CD14-positive monocyte (primary cell): Measurements from ENCODE around the gene RHOC. TPM values are rescaled to one million over a fixed set of nuclear protein-coding genes. Genes with fewer than 3 reads are reported as not detected.

Experiments
- DNase-seq, 3 donors: peaks; one replicate each; pipeline ENCODE4 v3.0.0-alpha.2; 2011 to 2022
- H2AFZ ChIP-seq: 2 replicates; pipeline ENCODE4 v1.6.0; 2012; ENCODE audit warnings: mild to moderate bottlenecking, low read depth, low read length, inconsistent platforms; ENCODE audit not compliant: insufficient read depth, poor library complexity, severe bottlenecking
- H3K27ac ChIP-seq, 2 donors: 1 replicate in 1 of 2; 2 replicates in 1 of 2; pipeline ENCODE4 v1.5.1; 2012 to 2013; ENCODE audit warnings: low read length in 2 of 2, control low read depth in 1 of 2, inconsistent platforms in 1 of 2, low read depth in 1 of 2, mild to moderate bottlenecking in 1 of 2
- H3K27me3 ChIP-seq, 2 donors: one replicate each; pipeline versions ENCODE4 v1.6.0 to v1.6.1; 2011 to 2013; ENCODE audit warnings: low read length in 2 of 2; ENCODE audit not compliant: control insufficient read depth in 2 of 2, insufficient read depth in 2 of 2
- H3K36me3 ChIP-seq, 2 donors: replicated peaks in 1 of 2; 1 replicate in 1 of 2; 2 replicates in 1 of 2; pipeline versions ENCODE4 v1.5.1 to v1.6.1; 2012 to 2013; ENCODE audit warnings: low read length in 2 of 2, control low read depth in 1 of 2, inconsistent platforms in 1 of 2, mild to moderate bottlenecking in 1 of 2; ENCODE audit not compliant: insufficient read depth in 2 of 2, control insufficient read depth in 1 of 2
- H3K4me1 ChIP-seq, 2 donors: 1 replicate in 1 of 2; 2 replicates in 1 of 2; pipeline versions ENCODE4 v1.5.1 to v1.6.1; 2012 to 2013; ENCODE audit warnings: low read length in 2 of 2, control low read depth in 1 of 2, inconsistent platforms in 1 of 2, mild to moderate bottlenecking in 1 of 2, moderate library complexity in 1 of 2; ENCODE audit not compliant: insufficient read depth in 2 of 2, control insufficient read depth in 1 of 2
- H3K4me2 ChIP-seq: replicated peaks from 2 replicates; pipeline ENCODE3; 2012; ENCODE audit warnings: low read length, moderate library complexity, mild to moderate bottlenecking; ENCODE audit not compliant: poor library complexity, severe bottlenecking; ENCODE audit errors: extremely low read depth
- H3K4me3 ChIP-seq, 3 experiments: fragments of 200-600 bp in 1 of 3; sonication (generic) in 1 of 3; replicated peaks in 1 of 3; 1 replicate in 2 of 3; 2 replicates in 1 of 3; pipeline ENCODE4 v1.5.1; 2011 to 2013; ENCODE audit warnings: low read length in 3 of 3, mild to moderate bottlenecking in 3 of 3, control low read depth in 2 of 3, low read depth in 2 of 3, inconsistent platforms in 1 of 3, moderate library complexity in 1 of 3
- H3K79me2 ChIP-seq: 2 replicates; pipeline ENCODE4 v1.6.0; 2012; ENCODE audit warnings: mild to moderate bottlenecking, control low read depth, inconsistent platforms, low read length, moderate library complexity; ENCODE audit not compliant: insufficient read depth
- H3K9ac ChIP-seq: 2 replicates; pipeline ENCODE4 v1.6.0; 2017; ENCODE audit warnings: low read length, mild to moderate bottlenecking; ENCODE audit not compliant: insufficient read depth, poor library complexity, severe bottlenecking
- H3K9me3 ChIP-seq, 2 donors: replicated peaks in 1 of 2; 1 replicate in 1 of 2; 2 replicates in 1 of 2; pipeline versions ENCODE4 v1.5.1 to v1.6.1; 2012 to 2013; ENCODE audit warnings: low read length in 2 of 2, control low read depth in 1 of 2; ENCODE audit not compliant: control insufficient read depth in 1 of 2, insufficient read depth in 1 of 2
- H4K20me1 ChIP-seq: 2 replicates; pipeline ENCODE4 v1.6.0; 2012; ENCODE audit warnings: mild to moderate bottlenecking, low read length, control low read depth, moderate library complexity; ENCODE audit not compliant: insufficient read depth
- H3K27ac Mint-ChIP-seq, 7 donors: one replicate each; pipeline ENCODE4 v1.8.0; 2020; ENCODE audit warnings: mild to moderate bottlenecking in 7 of 7, mixed read lengths in 7 of 7, moderate library complexity in 6 of 7, inconsistent platforms in 2 of 7
- H3K27me3 Mint-ChIP-seq, 3 donors: one replicate each; pipeline ENCODE4 v1.8.0; 2021 to 2022; ENCODE audit warnings: low read depth in 3 of 3, mild to moderate bottlenecking in 3 of 3, mixed read lengths in 3 of 3, moderate library complexity in 3 of 3, inconsistent platforms in 1 of 3
- H3K36me3 Mint-ChIP-seq, 2 donors: one replicate each; pipeline ENCODE4 v1.8.0; 2020; ENCODE audit warnings: mixed read lengths in 2 of 2, inconsistent platforms in 1 of 2, mild to moderate bottlenecking in 1 of 2
- H3K4me1 Mint-ChIP-seq: one replicate; pipeline ENCODE4 v1.8.0; 2020; ENCODE audit warnings: mild to moderate bottlenecking, mixed read lengths
- H3K4me3 Mint-ChIP-seq, 2 donors: one replicate each; pipeline ENCODE4 v1.8.0; 2020; ENCODE audit warnings: mild to moderate bottlenecking in 2 of 2, mixed read lengths in 2 of 2, moderate library complexity in 1 of 2
- H3K9me3 Mint-ChIP-seq, 7 donors: one replicate each; pipeline ENCODE4 v1.8.0; 2020 to 2022; ENCODE audit warnings: mixed read lengths in 7 of 7, mild to moderate bottlenecking in 6 of 7, moderate library complexity in 6 of 7, inconsistent platforms in 2 of 7
- WGBS: methylation state at CpG from one replicate; pipeline ENCODE4 v1.1.5; 2013; ENCODE audit warnings: missing lambda C conversion rate; ENCODE audit not compliant: insufficient coverage; 5-methylcytosine and 5-hydroxymethylcytosine counted together
- intact Hi-C, 2 donors: fragments of 100-400 bp; cut with micrococcal nuclease; formaldehyde crosslinking; loops; one replicate each; pipeline versions ENCODE4 v1.15.0 to v1.15.1; 2023
- polyA plus RNA-seq, 3 donors: library from polyadenylated mRNA; depleted of rRNA in 1 of 3; unstranded in 2 of 3; stranded (reverse) in 1 of 3; fragments of 300-500 nt in 2 of 3; fragments of >200 nt in 1 of 3; fragmentation: Illumina TruSeq in 2 of 3; gene quantifications; 1 replicate in 2 of 3; 2 replicates in 1 of 3; pipeline ENCODE4 v1.2.3, GENCODE V29; 2012 to 2021
- TF ChIP-seq, protein P1 (sequence below): fragments of 200-600 bp; IDR thresholded peaks from one replicate; pipeline ENCODE4 v1.8.0; 2022; ENCODE audit warnings: antibody characterized with exemption, mild to moderate bottlenecking

The RHOC gene
- polyA plus RNA-seq, 3 donors, result 78.9 to 119 (median 91.5) TPM

DNA sequence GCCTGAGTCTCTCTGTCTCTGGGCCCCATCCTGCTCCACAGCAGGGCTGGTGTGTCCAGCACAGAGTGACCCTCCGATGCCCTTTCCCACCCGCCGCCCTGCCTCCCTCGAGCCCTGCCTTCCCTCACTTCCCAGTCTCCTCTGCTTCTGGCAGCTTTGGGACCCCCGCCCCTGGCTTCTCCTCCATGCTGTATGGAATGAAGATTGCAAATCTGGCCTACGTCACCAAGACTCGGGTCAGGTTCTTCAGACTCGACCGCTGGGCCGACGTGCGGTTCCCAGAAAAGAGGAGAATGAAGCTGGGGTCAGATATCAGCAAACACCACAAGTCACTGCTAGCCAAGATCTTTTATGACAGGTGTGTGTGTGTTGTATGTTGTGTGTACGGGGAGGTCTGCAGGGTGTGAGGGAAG lies 18.1 kb downstream of the RHOC start:
- Histone ChIP-seq H3K27me3 (no peaks in the 10 kb centered on the region), H3K4me2 (no peak overlapping the region), H4K20me1 (peaks cover 6% of the 10 kb centered on the region), H2AFZ (no peak overlapping the region), H3K9ac (no peak overlapping the region), H3K4me1 (no peaks in the 10 kb centered on the region), H3K27ac (no peak overlapping the region), H3K9me3 (no peaks in the 10 kb centered on the region), H3K4me3 (no peak overlapping the region), H3K36me3 (peaks cover 0 to 26% of the 10 kb centered on the region in 2 donors), H3K79me2 (no peaks in the 10 kb centered on the region)
- peaks cover 0 to 2% (median 0%) of the 10 kb centered on the region in 3 donors for H3K27me3 Mint-ChIP-seq
- H3K4me1 Mint-ChIP-seq, result no peaks in the 10 kb centered on the region
- peak overlapping the region in 2 of 7 donors; percentile 3 to 53 for H3K27ac Mint-ChIP-seq
- H3K4me3 Mint-ChIP-seq, result no peak overlapping the region
- H3K36me3 Mint-ChIP-seq, result peaks cover 0 to 9% of the 10 kb centered on the region in 2 donors
- H3K9me3 Mint-ChIP-seq, result peaks cover 0 to 1% (median 0%) of the 10 kb centered on the region in 7 donors
- DNase-seq, result no peak
- TF ChIP-seq, protein P1, sequence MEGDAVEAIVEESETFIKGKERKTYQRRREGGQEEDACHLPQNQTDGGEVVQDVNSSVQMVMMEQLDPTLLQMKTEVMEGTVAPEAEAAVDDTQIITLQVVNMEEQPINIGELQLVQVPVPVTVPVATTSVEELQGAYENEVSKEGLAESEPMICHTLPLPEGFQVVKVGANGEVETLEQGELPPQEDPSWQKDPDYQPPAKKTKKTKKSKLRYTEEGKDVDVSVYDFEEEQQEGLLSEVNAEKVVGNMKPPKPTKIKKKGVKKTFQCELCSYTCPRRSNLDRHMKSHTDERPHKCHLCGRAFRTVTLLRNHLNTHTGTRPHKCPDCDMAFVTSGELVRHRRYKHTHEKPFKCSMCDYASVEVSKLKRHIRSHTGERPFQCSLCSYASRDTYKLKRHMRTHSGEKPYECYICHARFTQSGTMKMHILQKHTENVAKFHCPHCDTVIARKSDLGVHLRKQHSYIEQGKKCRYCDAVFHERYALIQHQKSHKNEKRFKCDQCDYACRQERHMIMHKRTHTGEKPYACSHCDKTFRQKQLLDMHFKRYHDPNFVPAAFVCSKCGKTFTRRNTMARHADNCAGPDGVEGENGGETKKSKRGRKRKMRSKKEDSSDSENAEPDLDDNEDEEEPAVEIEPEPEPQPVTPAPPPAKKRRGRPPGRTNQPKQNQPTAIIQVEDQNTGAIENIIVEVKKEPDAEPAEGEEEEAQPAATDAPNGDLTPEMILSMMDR, result no peak
- 100% methylated on average over 4 of the region's 13 CpGs for WGBS
- intact Hi-C loops, result no loop called here

DNA sequence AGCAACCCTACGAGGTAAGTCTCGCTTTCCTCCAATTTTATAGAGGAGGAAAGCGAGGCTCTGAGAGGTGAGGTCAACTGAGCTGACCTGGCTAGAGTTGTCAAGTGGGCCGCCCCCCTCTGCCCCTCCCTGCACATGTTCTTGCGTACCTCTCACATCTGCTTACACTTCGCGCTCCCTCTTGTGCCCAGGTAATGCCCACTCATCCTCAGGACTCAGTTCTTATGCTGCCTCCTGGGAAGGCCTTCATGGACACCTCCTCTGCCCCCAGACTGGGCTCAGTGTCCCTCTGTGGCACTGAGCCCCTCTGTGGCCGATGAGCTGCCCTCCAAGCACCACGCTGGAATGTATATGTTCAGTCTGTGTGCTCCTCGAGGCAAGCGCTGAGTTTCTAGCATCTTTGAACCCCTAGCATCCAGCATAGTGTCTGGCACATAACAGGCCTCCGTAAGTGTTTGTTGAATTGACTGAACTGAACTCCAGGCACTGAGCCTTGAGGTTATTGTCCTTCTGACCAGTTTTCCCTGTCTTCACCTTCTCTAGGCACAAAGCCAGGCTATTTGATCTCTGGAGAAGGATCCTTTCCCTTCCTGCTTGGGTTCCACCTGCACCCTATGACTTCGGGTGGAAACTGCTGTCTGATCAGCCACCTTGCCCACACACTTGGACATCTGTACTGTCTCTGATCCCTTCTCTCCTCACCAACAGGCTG lies 19.0 kb downstream of the RHOC start:
- Histone ChIP-seq H3K27ac (no peak overlapping the region), H3K4me1 (no peaks in the 10 kb centered on the region), H3K79me2 (no peaks in the 10 kb centered on the region), H4K20me1 (peaks cover 6% of the 10 kb centered on the region), H3K9ac (no peak overlapping the region), H3K4me3 (no peak overlapping the region), H3K27me3 (no peaks in the 10 kb centered on the region), H2AFZ (no peak overlapping the region), H3K36me3 (peaks cover 0 to 24% of the 10 kb centered on the region in 2 donors), H3K4me2 (no peak overlapping the region), H3K9me3 (no peaks in the 10 kb centered on the region)
- TF ChIP-seq, protein P1, result no peak
- Mint-ChIP-seq H3K4me3 (no peak overlapping the region), H3K36me3 (peaks cover 0 to 7% of the 10 kb centered on the region in 2 donors), H3K4me1 (no peaks in the 10 kb centered on the region), H3K9me3 (peaks cover 0 to 1% (median 0%) of the 10 kb centered on the region in 7 donors), H3K27me3 (peaks cover 0 to 2% (median 0%) of the 10 kb centered on the region in 3 donors), H3K27ac (no peak overlapping the region)
- 97% methylated on average over 9 of the region's 13 CpGs for WGBS
- DNase-seq, result no peak
- intact Hi-C loops, result no loop called here
